Measurements from ENCODE around the gene HOXB9. TPM values are rescaled to one million over a fixed set of nuclear protein-coding genes. Genes with fewer than 3 reads are reported as not detected.
A peak's percentile ranks its signal among the peaks of the same experiment; 100 is the strongest.

HOXB9 gene
- total and polyA plus RNA-seq, 10 of the 15 experiments (the other 5 are each of a cell fraction or from before 2014, with no cell fraction given) = 0.01 to 0.49 (median 0.09) TPM; not detected in 5

DNA sequence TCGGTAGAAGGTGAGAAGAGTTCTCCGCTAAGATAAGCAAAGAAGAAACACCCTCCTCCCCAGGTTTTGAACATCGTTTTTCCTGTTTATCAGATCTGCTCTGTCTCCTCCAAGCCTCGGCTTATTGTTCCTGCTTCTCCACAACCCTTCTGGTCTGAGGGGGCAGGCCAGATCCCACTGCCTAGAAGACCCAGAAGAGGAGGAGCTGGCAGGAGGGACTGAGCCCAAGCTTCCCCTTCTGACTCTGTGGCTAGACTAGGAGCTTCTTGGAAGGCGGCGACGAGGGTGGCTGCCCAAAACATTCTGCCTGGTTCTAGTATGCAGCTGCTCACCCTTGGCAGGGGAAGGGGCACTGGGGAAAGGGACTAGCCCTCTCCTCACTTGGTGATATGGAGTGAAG is 27.4 kb downstream of the HOXB9 start (continued):
- TF ChIP-seq, protein P1, sequence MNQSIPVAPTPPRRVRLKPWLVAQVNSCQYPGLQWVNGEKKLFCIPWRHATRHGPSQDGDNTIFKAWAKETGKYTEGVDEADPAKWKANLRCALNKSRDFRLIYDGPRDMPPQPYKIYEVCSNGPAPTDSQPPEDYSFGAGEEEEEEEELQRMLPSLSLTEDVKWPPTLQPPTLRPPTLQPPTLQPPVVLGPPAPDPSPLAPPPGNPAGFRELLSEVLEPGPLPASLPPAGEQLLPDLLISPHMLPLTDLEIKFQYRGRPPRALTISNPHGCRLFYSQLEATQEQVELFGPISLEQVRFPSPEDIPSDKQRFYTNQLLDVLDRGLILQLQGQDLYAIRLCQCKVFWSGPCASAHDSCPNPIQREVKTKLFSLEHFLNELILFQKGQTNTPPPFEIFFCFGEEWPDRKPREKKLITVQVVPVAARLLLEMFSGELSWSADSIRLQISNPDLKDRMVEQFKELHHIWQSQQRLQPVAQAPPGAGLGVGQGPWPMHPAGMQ (IDR thresholded peaks at IDR 0.05; ENCODE audit: borderline replicate concordance) = no peak
- TF ChIP-seq CHD2 (IDR thresholded peaks at IDR 0.05; ENCODE audit: borderline replicate concordance, low read depth, low read length) (no peak), STAT1 (conservative IDR thresholded peaks at IDR 0.05) (no peak), KLF5 (IDR thresholded peaks at IDR 0.05; ENCODE audit: partially characterized antibody) (no peak)
- TF ChIP-seq, protein P2, sequence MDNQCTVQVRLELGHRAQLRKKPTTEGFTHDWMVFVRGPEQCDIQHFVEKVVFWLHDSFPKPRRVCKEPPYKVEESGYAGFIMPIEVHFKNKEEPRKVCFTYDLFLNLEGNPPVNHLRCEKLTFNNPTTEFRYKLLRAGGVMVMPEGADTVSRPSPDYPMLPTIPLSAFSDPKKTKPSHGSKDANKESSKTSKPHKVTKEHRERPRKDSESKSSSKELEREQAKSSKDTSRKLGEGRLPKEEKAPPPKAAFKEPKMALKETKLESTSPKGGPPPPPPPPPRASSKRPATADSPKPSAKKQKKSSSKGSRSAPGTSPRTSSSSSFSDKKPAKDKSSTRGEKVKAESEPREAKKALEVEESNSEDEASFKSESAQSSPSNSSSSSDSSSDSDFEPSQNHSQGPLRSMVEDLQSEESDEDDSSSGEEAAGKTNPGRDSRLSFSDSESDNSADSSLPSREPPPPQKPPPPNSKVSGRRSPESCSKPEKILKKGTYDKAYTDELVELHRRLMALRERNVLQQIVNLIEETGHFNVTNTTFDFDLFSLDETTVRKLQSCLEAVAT (IDR thresholded peaks at IDR 0.05) = no peak

DNA sequence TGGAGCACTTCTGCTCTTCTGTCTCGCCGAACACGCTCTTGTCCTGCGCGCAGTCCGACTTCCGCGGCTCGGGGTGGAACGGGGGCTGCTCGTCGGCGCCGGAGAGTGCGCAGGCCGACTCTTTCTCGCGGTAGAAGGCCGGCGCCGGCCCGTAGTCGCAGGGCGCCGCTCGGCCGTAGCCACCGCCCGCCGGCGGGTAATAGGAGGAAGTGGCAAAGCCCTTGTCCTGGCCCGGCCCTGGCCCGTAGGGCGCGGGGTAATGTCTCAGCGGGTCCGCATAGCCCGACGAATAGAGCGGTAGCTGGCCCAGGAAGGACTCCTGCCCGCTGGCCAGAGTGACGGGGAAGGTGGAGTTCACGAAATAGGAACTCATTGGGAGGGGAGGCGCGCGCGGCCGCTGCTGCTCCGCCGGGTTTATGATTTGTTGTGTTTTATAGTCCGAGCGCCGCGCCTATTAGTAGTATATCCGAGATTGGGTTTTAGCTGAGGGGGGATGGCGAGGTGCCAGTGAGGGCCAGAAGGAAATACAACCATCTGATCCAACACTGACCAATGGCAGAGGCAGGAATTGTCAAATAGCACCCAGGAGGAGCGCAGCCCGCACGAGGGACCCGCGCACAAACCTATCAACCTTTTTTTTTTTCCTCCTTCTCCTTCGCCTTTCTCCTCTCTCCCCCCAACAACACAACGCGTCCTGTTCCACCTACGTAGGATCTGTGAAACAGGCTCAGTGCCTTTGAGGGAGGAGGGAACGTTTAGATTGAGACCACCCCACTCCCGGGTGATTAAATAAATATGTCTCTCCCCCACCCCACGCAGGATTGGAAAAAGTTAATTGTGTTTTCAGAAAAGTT is 28.2 kb downstream of the HOXB9 start:
- Histone ChIP-seq H3K79me2 (ENCODE audit: control insufficient read depth, insufficient read depth, low read length) (no peaks in the 10 kb centered on the region), H2AFZ (ENCODE audit: control insufficient read depth, low read depth, low read length) (peak overlapping the region; percentile 71), H3K9ac (ENCODE audit: control insufficient read depth, insufficient read depth, low read length) (no peak overlapping the region; the same call in 1 of the 2 replicates), H4K20me1 (ENCODE audit: control insufficient read depth, insufficient read depth) (no peaks in the 10 kb centered on the region), H3K9me3 (replicated peaks; ENCODE audit: control insufficient read depth, insufficient read depth, low read length) (no peaks in the 10 kb centered on the region), H3K4me3 (peak overlapping the region; percentile 79), H3K36me3 (ENCODE audit: control insufficient read depth in 2 of 2, insufficient read depth in 2 of 2, low read length in 1 of 2) (no peaks in the 10 kb centered on the region), H3K27me3 (replicated peaks in 1 of 2; ENCODE audit: control insufficient read depth in 2 of 2, insufficient read depth in 2 of 2, low read length in 1 of 2) (peaks cover 15 to 47% of the 10 kb centered on the region in 2 experiments), H3K27ac (ENCODE audit: control insufficient read depth, insufficient read depth) (no peak overlapping the region), H3K4me2 (ENCODE audit: control insufficient read depth, insufficient read depth) (peak overlapping the region; percentile 66), H3K4me1 (ENCODE audit: control insufficient read depth, insufficient read depth, low read length) (peaks cover 10% of the 10 kb centered on the region)
- DNase-seq (ENCODE audit: low read depth, low spot score) (no peak), ATAC-seq (peak; percentile 78), FAIRE-seq (no peak)
- intact Hi-C loops (cut with micrococcal nuclease; ENCODE audit: unreplicated experiment) = no loop called here
- ChIA-PET POLR2A (no interaction called here), CTCF (interaction anchor here (0.7 to 2.2 kb wide), 3 partner anchors 21 to 472 kb away, joined by 3 to 7 read pairs (median 5); no protein-coding TSS in a partner anchor), SMC1A (ENCODE audit: uncharacterized antibody, unreplicated experiment) (no interaction called here), RAD21 (ENCODE audit: unreplicated experiment) (no interaction called here)
- 2% methylated on average over 68 of the region's 68 CpGs for WGBS (ENCODE audit: insufficient coverage, insufficient replicate concordance, low lambda C conversion rate, missing lambda C conversion rate)
- no TSS peak for BruUV-seq (replicated peaks)
- in situ Hi-C loops (cut with MboI) = loop anchor here (5.0 kb wide), 1 partner anchor 336 kb away; no protein-coding TSS in a partner anchor
- TF ChIP-seq IKZF1 (conservative IDR thresholded peaks at IDR 0.05) (peak; percentile 48; the same call in 1 of the 2 replicates), LARP7 (IDR thresholded peaks at IDR 0.05) (0 out of 2 replicates have a peak, but pooled peaks have one; percentile 48), BHLHE40 (IDR thresholded peaks at IDR 0.05; ENCODE audit: borderline replicate concordance in 1 of 2, low read depth in 2 of 2, low read length in 1 of 2) (0 out of 4 replicates have a peak, but pooled peaks of 1 of the 2 experiments have one; percentile 4), ZBTB11 (CRISPR knock-in tag; IDR thresholded peaks at IDR 0.05) (no peak), SUZ12 (IDR thresholded peaks at IDR 0.05; ENCODE audit: unreplicated experiment) (peak; percentile 94), DPF2 (IDR thresholded peaks at IDR 0.05) (0 out of 2 replicates have a peak, but pooled peaks have one; percentile 22), SPI1 (IDR thresholded peaks at IDR 0.05; ENCODE audit: borderline replicate concordance, insufficient read depth, low read depth, low read length) (peak; percentile 57; the same call in 1 of the 2 replicates)
- TF ChIP-seq, protein P3, sequence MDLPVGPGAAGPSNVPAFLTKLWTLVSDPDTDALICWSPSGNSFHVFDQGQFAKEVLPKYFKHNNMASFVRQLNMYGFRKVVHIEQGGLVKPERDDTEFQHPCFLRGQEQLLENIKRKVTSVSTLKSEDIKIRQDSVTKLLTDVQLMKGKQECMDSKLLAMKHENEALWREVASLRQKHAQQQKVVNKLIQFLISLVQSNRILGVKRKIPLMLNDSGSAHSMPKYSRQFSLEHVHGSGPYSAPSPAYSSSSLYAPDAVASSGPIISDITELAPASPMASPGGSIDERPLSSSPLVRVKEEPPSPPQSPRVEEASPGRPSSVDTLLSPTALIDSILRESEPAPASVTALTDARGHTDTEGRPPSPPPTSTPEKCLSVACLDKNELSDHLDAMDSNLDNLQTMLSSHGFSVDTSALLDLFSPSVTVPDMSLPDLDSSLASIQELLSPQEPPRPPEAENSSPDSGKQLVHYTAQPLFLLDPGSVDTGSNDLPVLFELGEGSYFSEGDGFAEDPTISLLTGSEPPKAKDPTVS (IDR thresholded peaks at IDR 0.05; ENCODE audit: low read depth, low read length) = no peak
